Esophagus squamous epithelium (tissue), 4 donors: ENCODE data around the gene PRKD3.

Experiments used
- CTCF ChIP-seq, 6 experiments: fragments of 450-650 bp in 4 of 6; fragments of 200-600 bp in 2 of 6; sonication (generic) in 2 of 6; IDR thresholded peaks; one replicate each; pipeline ENCODE4 v1.5.1; 2016 to 2019; ENCODE audit warnings: antibody characterized with exemption in 6 of 6, mild to moderate bottlenecking in 4 of 6, moderate library complexity in 4 of 6
- POLR2A ChIP-seq, 4 donors: fragments of 450-650 bp; IDR thresholded peaks; one replicate each; pipeline ENCODE4 v1.6.1; 2017; ENCODE audit warnings: antibody characterized with exemption in 4 of 4, mild to moderate bottlenecking in 4 of 4, moderate library complexity in 3 of 4

- TF ChIP-seq CTCF (IDR thresholded peaks at IDR 0.05) (no peak), POLR2A (IDR thresholded peaks at IDR 0.05) (no peak)
Observed at GRCh38 chr2:37300578-37300977, 24.1 kb downstream of the PRKD3 start.
